HepG2 (cell line): ENCODE results near the gene RAMP3. TPM values are rescaled to one million over a fixed set of nuclear protein-coding genes. Genes with fewer than 3 reads are reported as not detected.

Experiments used
- ATAC-seq: fragments of 200-7000 bp; cut with Tn5 transposase; 3 replicates; pipeline ENCODE4 v1.9.1; 2020; ENCODE audit warnings: mild to moderate bottlenecking, moderate library complexity
- BruUV-seq: library from RNA; stranded (reverse); fragments of 400-500 nt; replicated peaks from 2 replicates; lab custom pipeline; 2021; lab: Mats Ljungman, UMichigan
- CTCF ChIA-PET: fragments of 300-600 bp; formaldehyde crosslinking; extraction: SDS; loops from one replicate; lab custom pipeline; 2021; ENCODE audit warnings: low total read pairs, inconsistent platforms, low intra/inter-chr PET ratio; lab: Yijun Ruan, JAX
- POLR2A ChIA-PET: fragments of 350-600 bp; sonication (Branson Sonifier 250); formaldehyde crosslinking; loops from one replicate; lab custom pipeline; 2020; ENCODE audit warnings: antibody characterized with exemption, inconsistent platforms; lab: Yijun Ruan, JAX
- DNase-seq: peaks from one replicate; pipeline ENCODE4 v3.0.0-alpha.2; 2015; ENCODE audit warnings: low spot score
- FAIRE-seq: peaks from 3 replicates; lab custom pipeline; 2011; peaks lifted over from hg19 to GRCh38; lab: Jason Lieb, UNC
- H2AFZ ChIP-seq: one replicate; pipeline ENCODE4 v1.6.1; 2011; ENCODE audit warnings: low read length, inconsistent platforms
- H3K27ac ChIP-seq: fragments of 300-600 bp; 3 replicates; pipeline ENCODE4 v1.8.0; 2011; ENCODE audit warnings: mixed run types, mild to moderate bottlenecking, mixed read lengths, low read length, inconsistent platforms; ENCODE audit not compliant: insufficient read depth; ENCODE audit errors: extremely low read length
- H3K27me3 ChIP-seq, 2 experiments: fragments of 200-600 bp in 1 of 2; 2 replicates in 1 of 2; 3 replicates in 1 of 2; pipeline versions ENCODE4 v1.6.0 to v1.8.0; 2011; ENCODE audit warnings: low read length in 2 of 2, mild to moderate bottlenecking in 2 of 2, moderate library complexity in 2 of 2, inconsistent platforms in 1 of 2; ENCODE audit not compliant: insufficient read depth in 2 of 2, control insufficient read depth in 1 of 2
- H3K36me3 ChIP-seq, 2 experiments: fragments of 200-600 bp in 1 of 2; replicated peaks in 1 of 2; 2 replicates in 1 of 2; 3 replicates in 1 of 2; pipeline versions ENCODE4 v1.5.1 to v1.8.0; 2011; ENCODE audit warnings: low read length in 2 of 2, inconsistent platforms in 1 of 2; ENCODE audit not compliant: insufficient read depth in 2 of 2, control insufficient read depth in 1 of 2
- H3K4me1 ChIP-seq: 2 replicates; pipeline ENCODE4 v1.5.1; 2012; ENCODE audit warnings: low read length, inconsistent platforms; ENCODE audit not compliant: insufficient read depth
- H3K4me2 ChIP-seq: 2 replicates; pipeline ENCODE4 v1.6.0; 2011; ENCODE audit warnings: low read depth, low read length, inconsistent platforms
- H3K4me3 ChIP-seq, 3 experiments: fragments of 200-600 bp in 1 of 3; sonication (generic), shearing (Covaris generic) in 1 of 3; replicated peaks in 1 of 3; 2 replicates each; pipeline ENCODE4 v1.5.1; 2011 to 2016; ENCODE audit warnings: low read length in 3 of 3, inconsistent platforms in 2 of 3, low read depth in 2 of 3, mild to moderate bottlenecking in 2 of 3, control low read depth in 1 of 3, mixed read lengths in 1 of 3; ENCODE audit not compliant: insufficient read depth in 1 of 3
- H3K79me2 ChIP-seq: one replicate; pipeline ENCODE4 v1.6.1; 2011; ENCODE audit warnings: low read length, inconsistent platforms; ENCODE audit not compliant: insufficient read depth
- H3K9ac ChIP-seq: 2 replicates; pipeline ENCODE4 v1.6.0; 2011; ENCODE audit warnings: mild to moderate bottlenecking, low read depth, low read length, inconsistent platforms; ENCODE audit not compliant: insufficient read depth
- H3K9me3 ChIP-seq: 2 replicates; pipeline ENCODE4 v1.5.1; 2012; ENCODE audit warnings: mild to moderate bottlenecking, low read length
- H4K20me1 ChIP-seq: 2 replicates; pipeline ENCODE4 v1.6.0; 2011; ENCODE audit warnings: inconsistent platforms, mild to moderate bottlenecking, low read length, moderate library complexity; ENCODE audit not compliant: insufficient read depth
- HNRNPUL1 ChIP-seq: fragments of 200-400 bp; formaldehyde crosslinking; IDR thresholded peaks from 2 replicates; pipeline ENCODE4 v1.6.1; 2017; ENCODE audit warnings: low read depth, mild to moderate bottlenecking, low read length, moderate library complexity
- IRX3 ChIP-seq: sonication (generic); formaldehyde crosslinking; IDR thresholded peaks from 2 replicates; pipeline ENCODE4 v1.8.1; 2023; ENCODE audit warnings: mild to moderate bottlenecking, low read depth, missing genetic modification reagents, borderline replicate concordance
- KLF16 ChIP-seq, 2 experiments: sonication (generic) in 1 of 2; formaldehyde crosslinking in 1 of 2; IDR thresholded peaks; 2 replicates each; pipeline versions ENCODE4 v1.6.1 to v1.8.0; 2016 to 2023; ENCODE audit warnings: missing genetic modification reagents in 2 of 2, missing compliant biosample characterization in 1 of 2
- PHF20 ChIP-seq: sonication (generic); formaldehyde crosslinking; IDR thresholded peaks from 2 replicates; pipeline ENCODE4 v1.5.0; 2020; ENCODE audit warnings: mild to moderate bottlenecking, missing genetic modification reagents
- ZBTB33 ChIP-seq: sonication (generic); formaldehyde crosslinking; IDR thresholded peaks from 2 replicates; pipeline ENCODE4 v1.4.0; 2020; ENCODE audit warnings: missing genetic modification reagents
- ZNF326 ChIP-seq: sonication (generic); formaldehyde crosslinking; IDR thresholded peaks from 2 replicates; pipeline ENCODE4 v1.4.0; 2020; ENCODE audit warnings: missing genetic modification reagents, borderline replicate concordance
- whole genome bisulfite sequencing: methylation state at CpG from one replicate; pipeline ENCODE4 v1.1.6; 2017; ENCODE audit warnings: low lambda C conversion rate; 5-methylcytosine and 5-hydroxymethylcytosine counted together
- in situ Hi-C: cut with HindIII; loops from 2 replicates; pipeline ENCODE4 v1.10.0; 2017; ENCODE audit warnings: low pct_unique_long_range_greater_than_20kb; ENCODE audit not compliant: extremely low pct_ligation_motif_present
- intact Hi-C: fragments of 100-400 bp; cut with micrococcal nuclease; formaldehyde crosslinking; loops from one replicate; pipeline ENCODE4 v1.10.0; 2022; ENCODE audit not compliant: unreplicated experiment
- polyA plus RNA-seq, 8 experiments: library from polyadenylated mRNA; depleted of rRNA in 3 of 8; stranded (reverse) in 7 of 8; unstranded in 1 of 8; fragments of >200 nt; fragmentation: Illumina TruSeq in 4 of 8; extraction: Trizol in 4 of 8; gene quantifications; 2 replicates each; pipeline versions ENCODE4 v1.2.1 to v1.2.3, GENCODE V29; 2011 to 2016; ENCODE audit warnings: low read depth in 4 of 8, missing spikeins in 1 of 8, mixed read lengths in 1 of 8; ENCODE audit not compliant: insufficient read depth in 1 of 8
- total RNA-seq, 5 experiments: library from RNA; depleted of rRNA; stranded (reverse); fragments of >200 nt; fragmentation: Illumina TruSeq; extraction: Trizol; gene quantifications; 2 replicates each; pipeline ENCODE4 v1.2.3, GENCODE V29; 2016; ENCODE audit warnings: low read depth in 1 of 5

Gene RAMP3
- total and polyA plus RNA-seq, 2 of the 13 experiments (the other 11 are each of a cell fraction or from before 2014, with no cell fraction given), result not detected

GRCh38 chr7:45211066-45211465, 53.5 kb downstream of the RAMP3 start:
- BruUV-seq, result no TSS peak

GRCh38 chr7:45211958-45212357, 54.4 kb downstream of the RAMP3 start:
- no peak for FAIRE-seq
- Histone ChIP-seq H3K4me2 (no peak overlapping the region), H3K27me3 (peaks cover 0 to 33% of the 10 kb centered on the region in 2 experiments; a peak in 2 of 5 replicates), H3K9ac (no peak overlapping the region), H3K4me1 (no peaks in the 10 kb centered on the region), H3K4me3 (no peak overlapping the region), H4K20me1 (no peaks in the 10 kb centered on the region), H3K27ac (no peak overlapping the region), H3K79me2 (no peaks in the 10 kb centered on the region), H3K9me3 (no peaks in the 10 kb centered on the region), H3K36me3 (no peaks in the 10 kb centered on the region)
- 0% methylated on average over 2 of the region's 2 CpGs for WGBS
- CTCF ChIA-PET, result no interaction called here
- in situ Hi-C loops (no loop called here), intact Hi-C loops (no loop called here)
- no peak for DNase-seq
- no peak for ATAC-seq
- BruUV-seq, result no TSS peak
- no peak for TF ChIP-seq HNRNPUL1
- TF ChIP-seq, all 625 proteins: peak for 0
- POLR2A ChIA-PET, result no interaction called here
- H2AFZ ChIP-seq, result no peak overlapping the region

More at GRCh38 chr7:45211066-45211465, 53.5 kb downstream of the RAMP3 start:
- ATAC-seq, result no peak
- H3K9me3 ChIP-seq, result no peaks in the 10 kb centered on the region
- no peak for DNase-seq
- no peaks in the 10 kb centered on the region for H3K4me1 ChIP-seq
- POLR2A ChIA-PET, result no interaction called here
- TF ChIP-seq ZBTB33, result no peak
- no peak for TF ChIP-seq ZNF326 (CRISPR knock-in tag)
- TF ChIP-seq KLF16 (CRISPR knock-in tag; IDR thresholded peaks at IDR 0.05), result no peak
- TF ChIP-seq IRX3 (CRISPR knock-in tag), result no peak
- TF ChIP-seq PHF20 (CRISPR knock-in tag), result no peak
- no peaks in the 10 kb centered on the region for H3K36me3 ChIP-seq
- WGBS, result 0% methylated on average over 3 of the region's 4 CpGs
- no peak overlapping the region for H3K4me2 ChIP-seq
- H3K9ac ChIP-seq, result no peak overlapping the region
- H3K27me3 ChIP-seq, result peaks cover 0 to 33% of the 10 kb centered on the region in 2 experiments; a peak in 3 of 5 replicates
- intact Hi-C loops, result no loop called here
- H3K79me2 ChIP-seq, result no peaks in the 10 kb centered on the region
- H3K27ac ChIP-seq, result no peak overlapping the region
- no peak overlapping the region for H2AFZ ChIP-seq
- CTCF ChIA-PET, result no interaction called here
- no peaks in the 10 kb centered on the region for H4K20me1 ChIP-seq
- H3K4me3 ChIP-seq, result no peak overlapping the region
- in situ Hi-C loops, result no loop called here
- FAIRE-seq, result no peak
